GM18498 (cell line): ENCODE results near the gene TPPP3.
"Not testable (repeated sequence)": the region's sequence is repeated elsewhere in the genome, so short reads cannot be mapped to it uniquely, and the experiment has no call there.

Experiments used
- ATAC-seq: cut with Tn5 transposase; IDR thresholded peaks from one replicate; pipeline ENCODE4 v1.9.1; 2021; ENCODE audit warnings: mild to moderate bottlenecking, moderate library complexity; ENCODE audit not compliant: unreplicated experiment

Gene TPPP3

GRCh38 chr16:67426950-67427349, 33.7 kb upstream of the TPPP3 start:
- ATAC-seq = no peak

- ATAC-seq = no peak
Observed at GRCh38 chr16:67426022-67426421, 32.7 kb upstream of the TPPP3 start.

- no peak for ATAC-seq
Observed at GRCh38 chr16:67425580-67425979, 32.3 kb upstream of the TPPP3 start.

- ATAC-seq = no peak
Observed at GRCh38 chr16:67425061-67425460, 31.8 kb upstream of the TPPP3 start.

GRCh38 chr16:67424261-67424615, 30.9 kb upstream of the TPPP3 start:
- no peak for ATAC-seq

GRCh38 chr16:67423611-67424260, 30.4 kb upstream of the TPPP3 start:
- no peak for ATAC-seq

GRCh38 chr16:67423015-67423414, 29.7 kb upstream of the TPPP3 start:
- no peak for ATAC-seq

- no peak for ATAC-seq
Observed at GRCh38 chr16:67421030-67421429, 27.7 kb upstream of the TPPP3 start.

GRCh38 chr16:67419931-67420330, 26.6 kb upstream of the TPPP3 start:
- no peak for ATAC-seq

- no peak for ATAC-seq
Observed at GRCh38 chr16:67419502-67419901, 26.2 kb upstream of the TPPP3 start.

- no peak for ATAC-seq
Observed at GRCh38 chr16:67417333-67418061, 24.2 kb upstream of the TPPP3 start.

GRCh38 chr16:67415872-67416793, 22.8 kb upstream of the TPPP3 start, which contains the start of gene ZDHHC1:
TSS of gene ZDHHC1 (minus strand) at chr16:67416477. CDS start at chr16:67407775, 8,702 bp downstream.
- ATAC-seq = peak; percentile 75

GRCh38 chr16:67415421-67415820, 22.1 kb upstream of the TPPP3 start:
- not testable (repeated sequence) for ATAC-seq

- no peak for ATAC-seq
Observed at GRCh38 chr16:67413978-67414911, 20.9 kb upstream of the TPPP3 start.

- ATAC-seq = no peak
Observed at GRCh38 chr16:67412294-67412693, 19.0 kb upstream of the TPPP3 start.

- no peak for ATAC-seq
Observed at GRCh38 chr16:67411339-67411738, 18.0 kb upstream of the TPPP3 start.

GRCh38 chr16:67409631-67410030, 16.3 kb upstream of the TPPP3 start:
- ATAC-seq = no peak

GRCh38 chr16:67407788-67408452, 14.6 kb upstream of the TPPP3 start:
- no peak for ATAC-seq

GRCh38 chr16:67407176-67407787, 14.0 kb upstream of the TPPP3 start:
- ATAC-seq = no peak
